HG03442 (cell line): ENCODE data around the gene TRIP12.
"Not testable (repeated sequence)": the region's sequence is repeated elsewhere in the genome, so short reads cannot be mapped to it uniquely, and the experiment has no call there.

Source experiments
- ATAC-seq: cut with Tn5 transposase; IDR thresholded peaks from one replicate; pipeline ENCODE4 v1.9.1; 2021; ENCODE audit warnings: mild to moderate bottlenecking, moderate library complexity; ENCODE audit not compliant: unreplicated experiment

The TRIP12 gene

DNA sequence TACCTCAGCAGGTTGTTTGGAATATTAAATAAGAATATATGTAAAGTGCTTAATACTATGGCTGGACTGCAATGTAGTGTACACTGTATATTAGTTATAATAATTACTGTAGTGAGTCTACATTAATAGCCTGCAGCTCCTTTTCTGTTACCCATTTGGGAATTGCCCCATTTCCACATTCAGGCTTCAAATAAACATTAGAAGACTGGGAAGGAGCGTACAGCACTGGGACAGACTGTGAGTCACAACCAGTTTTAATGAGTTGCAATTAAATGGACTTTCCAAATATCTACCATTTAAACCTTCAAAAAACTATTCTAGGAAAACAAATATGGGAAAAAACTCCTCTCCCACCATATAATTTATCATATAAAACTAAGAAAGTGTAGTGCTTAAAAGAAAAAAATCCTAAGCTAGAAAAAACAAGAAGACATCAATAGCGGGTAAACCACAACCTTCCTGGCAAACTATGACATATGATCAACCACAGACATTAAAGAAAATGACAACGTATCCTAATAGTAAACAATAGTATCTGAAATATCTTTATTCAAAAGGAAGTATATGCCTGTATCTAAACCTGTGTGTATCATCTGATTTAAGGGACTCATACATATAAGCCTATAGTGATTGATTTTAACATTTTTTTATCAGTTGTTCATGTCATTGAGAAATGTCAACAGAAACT is 86.1 kb downstream of the TRIP12 start:
- no peak for ATAC-seq

GRCh38 chr2:229834368-229834767 is 87.4 kb downstream of the TRIP12 start:
- ATAC-seq: not testable (repeated sequence)

- peak; percentile 72 for ATAC-seq
These were observed 89.3 kb downstream of the TRIP12 start for GRCh38 chr2:229832510-229832898.

DNA sequence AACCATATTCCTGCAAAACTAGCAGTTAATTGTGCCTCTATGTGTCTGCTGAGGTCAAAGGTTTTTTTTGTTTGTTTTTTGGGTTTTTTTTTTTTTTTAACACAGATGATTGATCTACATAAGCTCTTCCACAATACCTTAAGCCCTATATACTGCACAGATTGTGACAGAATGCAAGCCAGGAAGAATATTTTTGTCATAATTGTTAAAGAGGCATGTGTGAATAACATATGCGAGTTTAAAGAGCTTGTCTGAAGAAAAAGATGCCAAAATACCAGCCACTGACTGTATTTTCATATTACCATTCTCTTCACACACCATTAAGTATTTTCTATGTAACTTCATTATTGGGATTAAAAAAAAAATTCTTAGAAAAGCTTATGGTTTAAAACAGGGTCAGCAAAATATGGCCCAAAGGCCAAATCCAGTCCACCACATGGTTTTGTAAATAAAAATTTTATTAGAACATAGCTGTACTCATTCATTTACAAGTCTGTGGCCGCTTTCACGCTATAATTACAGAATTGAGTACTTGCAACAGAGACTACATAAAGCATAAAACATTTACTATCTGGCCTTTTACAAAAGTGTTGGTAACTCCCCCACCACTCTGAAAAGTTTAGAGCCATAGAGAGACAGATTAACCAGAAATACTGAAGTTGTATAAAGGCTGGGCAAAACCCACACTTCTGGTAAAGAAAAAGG is 89.9 kb downstream of the TRIP12 start:
- ATAC-seq: no peak

DNA sequence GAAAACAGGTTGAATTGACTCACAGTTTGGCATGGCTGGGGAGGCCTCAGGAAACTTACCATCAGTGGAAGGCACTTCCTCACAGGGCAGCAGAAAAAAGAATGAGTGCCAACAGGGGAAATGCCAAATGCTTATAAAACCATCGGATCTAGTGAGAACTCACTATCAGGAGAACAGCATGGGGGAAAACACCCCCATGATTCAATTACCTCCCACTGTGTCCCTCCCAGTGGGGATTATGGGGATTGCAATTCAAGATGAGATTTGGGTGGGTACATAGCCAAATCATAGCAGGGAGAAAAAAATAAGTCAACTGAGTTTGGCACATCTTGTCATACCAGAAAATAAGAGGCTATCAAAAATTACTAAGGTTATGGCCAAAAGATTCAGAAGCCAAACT is 96.3 kb downstream of the TRIP12 start:
- ATAC-seq: no peak

- no peak for ATAC-seq
These were observed 100.5 kb downstream of the TRIP12 start for GRCh38 chr2:229821316-229821715.

DNA sequence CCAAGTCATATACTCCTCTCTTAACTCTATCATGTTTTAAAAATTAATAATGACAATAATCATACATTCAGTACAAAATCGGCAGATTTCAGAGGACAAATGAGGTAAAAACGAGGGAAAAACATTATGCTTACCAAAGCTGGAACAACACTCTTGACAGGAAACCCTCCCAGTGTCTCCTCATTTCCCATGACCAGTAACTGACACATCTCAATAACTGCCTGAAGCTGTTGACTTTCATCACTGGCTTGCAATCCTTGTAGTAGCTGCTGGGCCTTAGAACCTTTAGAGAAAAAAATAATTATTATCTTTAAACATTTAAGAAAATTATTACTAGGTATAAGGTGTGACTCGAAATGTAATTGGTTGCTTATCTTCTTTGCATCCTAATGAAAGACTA is 103.6 kb downstream of the TRIP12 start:
- ATAC-seq: no peak

DNA sequence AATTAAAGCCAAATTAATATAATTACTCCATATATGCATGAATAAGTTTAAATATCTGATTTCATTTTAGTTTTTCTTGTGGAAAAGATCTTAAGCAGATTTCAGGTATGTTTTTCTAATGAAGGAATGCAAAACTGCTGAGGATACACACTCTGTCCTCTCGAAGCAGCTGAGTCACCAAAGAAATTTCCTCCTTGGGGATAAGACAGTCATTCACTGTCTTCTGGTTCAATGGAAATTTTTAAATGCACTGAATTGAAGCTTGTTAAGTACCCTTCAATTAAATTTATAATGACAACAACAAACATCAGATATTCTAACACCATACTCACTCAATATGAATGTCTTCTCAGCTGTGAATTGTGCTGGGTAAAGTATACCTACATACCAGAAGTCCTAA is 106.0 kb downstream of the TRIP12 start:
- ATAC-seq: no peak

DNA sequence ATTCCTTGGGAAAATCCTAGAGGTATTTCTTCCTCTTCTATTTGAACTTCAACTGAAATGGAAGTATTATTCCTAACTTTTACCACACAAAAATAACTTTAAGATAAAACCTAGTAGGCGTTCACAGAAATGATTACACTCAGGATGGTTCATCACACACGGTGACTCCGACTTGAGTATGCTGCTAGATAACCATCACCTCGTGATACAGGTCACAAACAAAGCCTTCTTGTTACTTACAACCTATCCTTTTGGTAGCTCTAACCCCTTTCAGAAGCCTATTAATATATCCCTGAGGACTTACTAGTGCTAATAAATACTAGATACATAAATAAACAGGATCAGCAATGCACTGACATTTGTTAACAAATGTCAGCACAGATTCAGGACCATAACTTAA is 106.5 kb downstream of the TRIP12 start:
- ATAC-seq: no peak

DNA sequence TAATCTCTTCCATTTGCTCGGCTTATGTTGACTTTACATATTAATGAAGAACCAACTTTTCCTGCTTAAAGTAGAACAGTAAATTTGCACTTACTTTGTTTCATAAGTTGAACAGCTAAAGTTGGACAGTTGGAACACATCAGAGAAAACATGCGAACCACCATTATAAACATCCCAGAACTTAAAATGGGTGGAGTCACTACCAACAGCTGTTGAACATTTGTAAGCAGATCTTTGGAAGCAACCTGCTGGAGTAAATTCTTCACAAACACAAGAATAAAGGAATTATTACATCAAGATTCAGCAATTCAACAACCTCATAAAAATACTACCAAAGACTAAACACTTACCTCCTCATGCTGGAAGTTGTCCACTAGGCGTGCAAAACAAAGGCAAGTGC is 111.0 kb downstream of the TRIP12 start:
- no peak for ATAC-seq

- no peak for ATAC-seq
These were observed 116.2 kb downstream of the TRIP12 start for GRCh38 chr2:229805559-229805958.

DNA sequence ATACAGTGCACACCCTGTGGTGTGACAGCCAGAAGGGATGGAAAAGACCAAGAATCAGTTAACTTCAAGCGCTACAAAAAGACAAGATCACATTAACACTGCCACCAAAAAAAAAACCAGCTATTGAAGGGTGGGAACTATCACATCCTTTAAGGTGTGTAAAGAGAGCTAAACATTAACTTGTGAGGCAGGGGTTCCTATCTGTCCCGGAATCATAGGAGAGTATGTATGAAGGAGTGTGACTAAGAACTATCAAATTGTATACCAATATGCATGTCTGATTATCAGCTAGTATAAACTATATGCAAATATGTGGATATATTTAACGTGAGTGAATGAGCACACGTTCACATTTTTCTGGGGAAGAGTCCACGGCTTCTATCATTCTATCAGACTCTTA is 119.0 kb downstream of the TRIP12 start:
- no peak for ATAC-seq

DNA sequence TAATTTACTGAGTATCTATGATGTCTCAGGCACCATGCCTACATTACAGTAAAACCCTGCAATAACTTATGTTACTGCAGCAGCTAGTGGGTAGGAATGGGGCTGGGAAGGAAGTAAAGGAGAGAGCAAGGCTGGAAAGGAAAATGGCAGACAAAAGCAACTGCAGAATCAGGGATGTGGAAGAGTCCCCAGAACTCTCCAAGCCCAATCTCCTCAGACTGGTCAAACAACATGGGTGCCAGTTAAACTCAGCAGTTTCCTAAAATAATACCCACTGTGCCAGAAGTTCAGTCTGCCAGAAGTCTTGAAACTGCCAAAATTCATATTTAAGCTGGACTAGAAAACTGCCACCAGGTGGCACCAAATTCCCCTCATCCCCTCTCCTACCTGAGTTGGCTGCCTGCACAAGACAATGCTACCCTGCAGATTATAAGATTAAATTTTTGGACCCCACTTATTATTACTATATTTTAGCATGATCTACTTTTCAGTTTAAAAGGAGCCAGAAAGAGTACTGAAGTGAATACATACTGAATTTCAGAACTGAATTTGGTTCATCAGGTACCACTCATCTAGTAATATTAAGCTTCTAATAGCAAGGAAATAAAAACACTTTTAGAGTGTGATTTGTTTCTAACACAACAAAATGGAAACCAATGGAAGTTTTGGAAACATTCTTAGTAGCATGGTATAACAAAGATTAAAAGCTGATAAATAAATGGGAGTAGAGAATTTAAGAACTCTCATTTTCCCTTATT is 120.6 kb downstream of the TRIP12 start:
- peak; percentile 72 for ATAC-seq

DNA sequence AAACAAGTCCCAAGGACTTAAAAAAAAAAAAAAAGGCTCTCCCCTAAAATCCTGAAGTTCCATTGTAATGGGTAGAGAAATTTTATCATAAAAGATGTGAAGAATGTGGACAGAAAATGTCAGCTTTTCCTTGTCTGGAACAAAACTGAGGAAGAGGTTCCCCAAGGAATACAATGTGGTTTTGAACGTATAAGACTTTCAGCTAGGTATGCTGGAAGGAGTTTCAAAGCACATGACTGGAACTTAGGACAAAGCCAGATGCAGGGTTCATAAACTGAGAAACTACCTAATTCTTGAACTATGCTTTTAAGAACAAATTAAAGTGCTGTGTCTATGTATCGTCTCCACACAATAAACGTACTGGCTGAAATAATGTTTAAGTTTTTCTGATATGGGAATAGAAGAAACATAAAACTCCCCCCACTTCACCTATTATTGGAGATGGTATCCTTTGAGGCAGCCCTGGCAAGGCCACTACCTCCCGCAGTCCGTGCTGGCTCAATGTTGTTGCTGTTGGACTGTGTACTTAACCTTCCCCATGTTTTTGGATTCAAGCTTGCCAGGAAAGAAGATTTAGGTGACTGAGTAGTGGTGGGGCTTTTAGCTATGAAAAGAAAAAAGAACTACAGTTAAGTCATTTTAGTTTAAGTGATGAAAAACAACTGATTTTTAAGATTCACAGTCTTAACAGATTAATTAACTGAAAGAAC is 123.2 kb downstream of the TRIP12 start:
- ATAC-seq: no peak

DNA sequence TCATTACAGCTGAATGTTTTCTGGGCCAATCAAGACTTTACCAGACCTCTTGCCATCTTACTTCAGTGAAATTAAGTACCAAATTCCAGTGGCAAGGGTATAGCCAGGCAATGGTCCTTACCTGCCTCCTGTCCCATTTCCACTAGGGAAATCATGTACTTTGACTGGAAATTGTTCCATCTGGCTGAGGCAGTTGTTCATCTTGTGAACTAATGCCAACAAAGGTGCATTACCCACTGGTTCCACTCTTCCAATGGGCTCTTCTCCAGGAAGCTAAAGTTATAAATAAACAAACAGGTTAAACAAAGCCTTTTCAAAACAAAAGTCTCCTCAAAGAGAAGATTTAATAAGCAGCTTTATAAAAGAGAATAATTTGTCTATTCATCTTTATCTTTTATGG is 126.8 kb downstream of the TRIP12 start:
- ATAC-seq: no peak

DNA sequence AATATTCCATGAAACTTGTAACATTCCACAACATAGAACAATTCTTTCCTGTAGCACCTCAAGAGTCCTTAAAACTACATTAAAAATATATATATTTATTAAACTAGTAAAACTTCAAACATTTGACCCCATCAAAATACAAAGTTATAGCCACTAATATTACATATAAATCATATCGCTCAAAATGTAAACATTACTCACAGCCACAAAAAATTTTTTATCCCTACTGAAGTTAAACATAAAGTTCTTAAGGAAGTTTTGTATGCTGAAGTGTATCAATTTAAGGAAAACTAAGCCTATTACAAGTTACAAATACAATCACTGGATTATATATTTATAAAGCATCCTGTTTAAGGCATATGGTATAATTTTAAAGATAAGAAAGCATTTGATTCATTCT is 127.2 kb downstream of the TRIP12 start:
- ATAC-seq: no peak

DNA sequence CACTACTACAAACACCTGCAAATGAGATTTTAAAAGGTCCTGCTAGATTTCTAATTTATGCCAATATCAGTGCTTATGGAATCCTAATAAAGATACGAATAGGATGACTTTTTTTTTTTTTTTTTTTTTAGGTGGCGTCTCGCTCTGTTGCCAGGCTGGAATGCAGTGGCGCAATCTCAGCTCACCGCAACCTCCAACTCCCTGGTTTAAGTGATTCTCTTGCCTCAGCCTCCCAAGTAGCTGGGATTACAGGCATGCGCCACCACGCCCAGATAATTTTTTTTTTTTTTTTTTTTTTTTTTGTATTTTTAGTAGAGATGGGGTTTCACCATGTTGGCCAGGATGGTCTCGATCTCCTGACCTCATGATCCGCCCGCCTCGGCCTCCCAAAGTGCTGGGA is 135.5 kb downstream of the TRIP12 start:
- ATAC-seq: not testable (repeated sequence)

DNA sequence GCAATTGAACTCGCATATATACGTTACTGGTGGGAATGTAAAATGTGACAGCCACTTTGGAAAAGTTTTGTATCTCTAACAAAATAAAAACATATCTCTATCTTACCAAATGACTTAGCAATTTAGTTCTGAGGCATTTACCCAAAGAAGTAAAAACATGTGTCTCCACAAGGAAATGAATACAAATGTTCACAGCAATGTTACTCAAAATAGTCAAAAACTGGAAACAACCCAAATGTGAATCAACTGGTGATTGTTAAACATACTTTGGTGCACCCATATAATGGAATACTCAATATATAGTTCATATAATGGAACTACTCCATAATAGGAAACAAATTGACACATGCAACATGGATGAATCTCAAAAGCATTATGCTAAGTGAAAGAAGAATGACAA is 137.0 kb downstream of the TRIP12 start:
- no peak for ATAC-seq

DNA sequence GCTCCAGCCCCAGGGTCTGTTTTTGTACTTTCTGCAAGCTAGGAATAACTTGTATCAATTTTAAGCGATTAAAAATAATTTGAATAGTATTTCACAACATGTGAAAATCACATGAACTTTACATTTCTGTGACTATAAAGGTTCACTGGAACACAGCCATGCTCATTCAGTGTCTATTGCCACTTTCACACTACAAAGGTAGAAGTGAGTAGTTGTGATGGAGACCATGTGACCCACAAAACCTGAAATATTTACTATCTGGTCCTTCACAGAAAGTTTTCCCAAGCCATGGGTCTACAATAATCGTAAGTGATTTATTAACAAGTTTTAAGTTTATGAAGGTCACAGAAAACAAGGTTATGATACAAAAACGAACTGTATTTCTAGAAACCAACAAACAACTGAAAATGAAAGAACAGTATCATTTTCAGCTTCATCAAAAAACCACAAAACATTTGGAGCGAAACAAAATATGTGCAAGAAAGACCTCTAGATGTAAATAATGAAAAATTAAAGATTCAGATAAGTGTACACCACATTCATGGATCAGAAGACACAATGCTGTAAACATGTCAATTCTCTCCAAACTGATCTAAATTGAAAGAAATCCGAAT is 138.6 kb downstream of the TRIP12 start:
- peak; percentile 58 for ATAC-seq

DNA sequence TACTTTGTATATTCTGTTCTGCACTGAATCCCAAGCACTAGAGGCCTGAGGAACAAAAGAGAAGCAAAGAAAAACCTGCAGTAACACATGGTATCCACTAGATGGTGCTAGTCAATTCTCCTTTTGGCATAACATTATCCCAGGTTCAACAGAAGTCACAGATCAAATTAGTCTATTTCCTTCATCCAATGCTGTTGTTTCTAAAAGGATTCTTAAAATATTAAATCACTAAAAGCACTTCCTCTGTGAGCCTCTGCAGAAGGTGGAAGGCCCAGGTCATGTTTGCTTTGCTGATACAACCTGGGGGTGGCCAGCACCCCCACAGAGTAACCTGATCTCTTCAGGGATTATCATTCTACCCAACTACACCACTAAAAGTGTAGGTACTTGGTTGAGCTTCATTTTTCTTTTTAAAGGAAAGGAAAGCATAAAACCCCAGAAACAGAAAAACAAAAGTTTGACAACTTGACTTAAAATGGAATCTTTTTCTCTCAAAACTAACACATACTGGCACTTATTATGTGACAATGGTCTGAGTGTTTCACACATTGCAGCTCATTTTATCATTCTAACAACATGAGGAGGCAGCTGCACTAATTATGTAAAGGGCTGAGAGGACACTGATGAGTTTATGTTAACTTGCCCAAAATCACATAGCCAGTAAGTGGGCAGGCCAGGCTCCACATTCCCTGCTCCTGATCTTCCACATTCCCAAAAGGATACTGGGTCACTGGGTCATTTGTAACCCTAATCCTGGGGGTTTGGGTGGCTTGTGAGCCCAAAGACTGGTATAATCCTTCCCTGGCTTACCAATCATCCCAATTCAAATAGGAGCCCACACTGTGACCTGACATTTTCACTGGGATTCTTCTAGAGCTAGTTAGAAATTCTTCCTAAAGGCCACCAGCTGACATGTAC is 140.7 kb downstream of the TRIP12 start:
- ATAC-seq: no peak
